ENCODE results near the gene ADAMTS5. TPM values are rescaled to one million over a fixed set of nuclear protein-coding genes. Genes with fewer than 3 reads are reported as not detected.

ADAMTS5 gene
- total RNA-seq, 1 donor from 2014 or later = 5.6 TPM

DNA sequence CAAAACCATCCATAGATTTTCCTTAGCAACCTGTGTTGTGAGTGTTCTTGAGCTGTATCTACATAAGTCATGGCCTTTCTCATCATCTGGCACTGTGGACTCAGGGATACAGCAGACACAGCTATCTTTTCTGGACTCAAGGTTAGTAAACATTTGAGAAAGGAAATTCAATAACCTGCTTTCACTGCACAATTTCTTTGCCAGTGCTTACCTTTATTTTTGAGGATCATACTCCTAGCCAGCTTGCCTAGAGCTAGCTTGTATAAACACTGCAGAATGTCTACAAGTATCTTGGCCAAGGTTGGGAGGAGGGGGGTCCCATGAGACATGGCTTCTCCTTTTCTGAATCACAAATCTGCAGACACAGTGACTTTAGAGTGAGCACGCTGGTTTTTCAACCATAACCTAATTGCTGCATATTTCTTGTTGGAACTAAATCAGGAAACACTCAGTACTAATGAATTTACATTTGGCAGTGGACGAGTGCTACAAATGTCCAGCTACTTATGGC, 27.2 kb downstream of the ADAMTS5 start:
- TF ChIP-seq, protein P1, sequence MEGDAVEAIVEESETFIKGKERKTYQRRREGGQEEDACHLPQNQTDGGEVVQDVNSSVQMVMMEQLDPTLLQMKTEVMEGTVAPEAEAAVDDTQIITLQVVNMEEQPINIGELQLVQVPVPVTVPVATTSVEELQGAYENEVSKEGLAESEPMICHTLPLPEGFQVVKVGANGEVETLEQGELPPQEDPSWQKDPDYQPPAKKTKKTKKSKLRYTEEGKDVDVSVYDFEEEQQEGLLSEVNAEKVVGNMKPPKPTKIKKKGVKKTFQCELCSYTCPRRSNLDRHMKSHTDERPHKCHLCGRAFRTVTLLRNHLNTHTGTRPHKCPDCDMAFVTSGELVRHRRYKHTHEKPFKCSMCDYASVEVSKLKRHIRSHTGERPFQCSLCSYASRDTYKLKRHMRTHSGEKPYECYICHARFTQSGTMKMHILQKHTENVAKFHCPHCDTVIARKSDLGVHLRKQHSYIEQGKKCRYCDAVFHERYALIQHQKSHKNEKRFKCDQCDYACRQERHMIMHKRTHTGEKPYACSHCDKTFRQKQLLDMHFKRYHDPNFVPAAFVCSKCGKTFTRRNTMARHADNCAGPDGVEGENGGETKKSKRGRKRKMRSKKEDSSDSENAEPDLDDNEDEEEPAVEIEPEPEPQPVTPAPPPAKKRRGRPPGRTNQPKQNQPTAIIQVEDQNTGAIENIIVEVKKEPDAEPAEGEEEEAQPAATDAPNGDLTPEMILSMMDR (IDR thresholded peaks at IDR 0.05) = no peak
- no peak for DNase-seq
- intact Hi-C loops (cut with DNase I) = no loop called here
- H3K4me3 ChIP-seq = no peak overlapping the region
- no peaks in the 10 kb centered on the region for H3K9me3 ChIP-seq
- no peaks in the 10 kb centered on the region for H3K4me1 ChIP-seq
- H3K27ac ChIP-seq = no peak overlapping the region
- no peaks in the 10 kb centered on the region for H3K36me3 ChIP-seq
- no peak for ATAC-seq
- H3K27me3 ChIP-seq (ENCODE audit: low read depth) = no peaks in the 10 kb centered on the region

DNA sequence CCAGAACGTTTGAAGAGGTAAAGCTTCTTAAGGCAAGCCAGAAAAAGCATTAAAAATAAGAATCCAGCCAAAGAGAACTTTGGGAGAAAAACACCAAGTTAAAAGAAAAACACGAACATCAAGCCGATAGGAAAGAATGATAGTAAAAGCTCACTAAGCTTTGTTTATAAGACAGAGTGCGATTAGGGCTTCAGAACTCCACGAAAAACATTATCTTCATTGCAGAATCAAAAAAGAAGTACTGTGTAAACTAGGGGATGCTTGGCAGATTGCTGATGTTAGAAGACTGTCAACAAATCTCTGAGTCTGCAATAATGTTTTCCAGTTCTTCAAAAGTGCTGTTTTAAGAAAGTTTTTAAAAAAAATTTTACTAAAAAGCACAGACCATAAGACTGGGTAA, 30.2 kb downstream of the ADAMTS5 start:
- intact Hi-C loops (cut with DNase I) = no loop called here
- TF ChIP-seq, protein P1 (IDR thresholded peaks at IDR 0.05) = no peak
- Histone ChIP-seq H3K9me3 (no peaks in the 10 kb centered on the region), H3K36me3 (no peaks in the 10 kb centered on the region), H3K4me3 (no peak overlapping the region), H3K27me3 (ENCODE audit: low read depth) (no peaks in the 10 kb centered on the region), H3K27ac (no peak overlapping the region), H3K4me1 (no peaks in the 10 kb centered on the region)
- DNase-seq (no peak), ATAC-seq (no peak)

DNA sequence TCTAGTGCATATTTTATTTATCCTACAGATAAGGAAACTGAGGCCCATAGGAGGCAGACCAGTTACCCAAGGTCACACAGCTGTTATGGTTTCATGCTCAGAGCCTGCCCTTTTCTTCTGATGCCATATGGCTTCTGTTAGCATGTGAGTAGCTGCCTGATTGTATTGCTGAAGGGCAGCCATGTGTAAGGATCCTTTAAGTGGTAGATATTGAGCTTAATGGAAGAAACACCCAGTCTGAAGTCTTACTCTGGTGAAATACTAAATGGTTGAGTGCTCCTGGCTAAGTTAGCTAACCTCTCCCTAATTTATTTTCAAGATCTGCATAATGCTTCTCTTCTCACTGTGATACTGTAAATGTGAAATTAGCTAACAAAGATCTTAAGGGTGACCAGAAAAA, 30.9 kb downstream of the ADAMTS5 start:
- no peaks in the 10 kb centered on the region for H3K9me3 ChIP-seq
- H3K4me3 ChIP-seq = no peak overlapping the region
- no peak overlapping the region for H3K27ac ChIP-seq
- H3K27me3 ChIP-seq (ENCODE audit: low read depth) = no peaks in the 10 kb centered on the region
- no peak for ATAC-seq
- DNase-seq = no peak
- TF ChIP-seq, protein P1 (IDR thresholded peaks at IDR 0.05) = no peak
- intact Hi-C loops (cut with DNase I) = no loop called here
- H3K36me3 ChIP-seq = no peaks in the 10 kb centered on the region
- H3K4me1 ChIP-seq = no peaks in the 10 kb centered on the region

DNA sequence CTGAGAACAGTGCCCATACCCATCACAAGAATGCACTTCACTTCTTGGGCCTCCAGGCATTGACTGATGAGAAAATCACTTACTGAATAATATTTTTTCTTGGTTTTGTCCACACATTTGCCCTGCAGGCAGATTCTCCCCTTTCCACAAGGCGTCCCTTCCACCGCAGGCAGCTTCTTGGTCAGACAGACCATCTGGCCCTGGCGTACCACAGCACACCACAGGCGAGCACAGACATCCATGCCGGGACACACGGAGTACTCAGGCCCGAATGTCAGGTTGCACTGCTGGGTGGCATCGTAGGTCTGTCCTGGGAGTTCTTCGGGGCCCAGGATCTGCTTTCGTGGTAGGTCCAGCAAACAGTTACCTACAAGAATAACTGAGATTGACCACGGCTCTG, 32.5 kb downstream of the ADAMTS5 start:
- H3K4me1 ChIP-seq = no peaks in the 10 kb centered on the region
- ATAC-seq = no peak
- DNase-seq = no peak
- TF ChIP-seq, protein P1 (IDR thresholded peaks at IDR 0.05) = no peak
- no peak overlapping the region for H3K4me3 ChIP-seq
- H3K27ac ChIP-seq = no peak overlapping the region
- H3K9me3 ChIP-seq = no peaks in the 10 kb centered on the region
- no peaks in the 10 kb centered on the region for H3K27me3 ChIP-seq (ENCODE audit: low read depth)
- intact Hi-C loops (cut with DNase I) = no loop called here
- H3K36me3 ChIP-seq = no peaks in the 10 kb centered on the region

DNA sequence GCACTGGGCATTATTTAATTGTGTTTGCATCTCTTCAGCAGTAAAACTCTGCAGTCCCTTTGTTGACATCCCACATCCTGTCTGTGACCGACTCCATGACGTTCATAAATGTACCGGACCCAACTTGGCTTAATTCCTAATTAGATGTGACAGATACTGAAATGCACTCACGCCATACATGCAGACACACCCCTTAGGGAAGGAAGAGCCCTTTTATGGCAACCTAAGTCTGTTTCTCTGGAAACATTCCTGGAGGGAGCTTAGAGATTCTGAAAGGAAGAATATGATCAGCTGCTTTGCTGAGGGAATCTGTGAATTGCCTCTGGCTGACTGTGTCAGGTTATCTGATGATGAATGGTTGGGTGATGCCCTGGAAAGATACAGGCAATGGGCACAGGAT, 33.4 kb downstream of the ADAMTS5 start:
- Histone ChIP-seq H3K27ac (no peak overlapping the region), H3K36me3 (no peaks in the 10 kb centered on the region), H3K9me3 (no peaks in the 10 kb centered on the region), H3K4me3 (no peak overlapping the region), H3K27me3 (ENCODE audit: low read depth) (no peaks in the 10 kb centered on the region), H3K4me1 (no peaks in the 10 kb centered on the region)
- DNase-seq = no peak
- no peak for ATAC-seq
- intact Hi-C loops (cut with DNase I) = no loop called here
- TF ChIP-seq, protein P1 (IDR thresholded peaks at IDR 0.05) = no peak

DNA sequence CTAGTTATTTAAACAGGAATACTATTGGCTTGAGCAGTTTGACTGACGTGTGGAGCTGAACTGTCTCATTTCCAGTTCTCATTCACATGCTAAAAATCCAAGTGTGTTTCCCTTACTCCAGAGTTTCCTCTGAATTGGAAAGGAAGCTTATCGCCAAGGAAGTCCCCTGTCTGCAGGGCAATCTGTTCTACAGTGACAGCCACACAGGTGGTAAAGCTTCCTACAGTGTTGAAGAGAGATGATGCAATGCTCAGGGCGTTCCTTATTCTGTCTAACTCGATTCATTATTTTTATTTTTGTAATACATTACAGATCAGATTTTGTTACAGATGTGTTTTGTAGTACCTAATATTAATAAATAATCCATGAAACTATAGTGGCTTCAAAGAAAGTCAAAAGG, 41.3 kb downstream of the ADAMTS5 start:
- H3K36me3 ChIP-seq = no peaks in the 10 kb centered on the region
- ATAC-seq = no peak
- no peaks in the 10 kb centered on the region for H3K27me3 ChIP-seq (ENCODE audit: low read depth)
- DNase-seq = no peak
- TF ChIP-seq, protein P1 (IDR thresholded peaks at IDR 0.05) = no peak
- no peaks in the 10 kb centered on the region for H3K4me1 ChIP-seq
- no peaks in the 10 kb centered on the region for H3K9me3 ChIP-seq
- H3K4me3 ChIP-seq = no peak overlapping the region
- no peak overlapping the region for H3K27ac ChIP-seq
- intact Hi-C loops (cut with DNase I) = no loop called here
